NCI-H1694 (cell line): ENCODE data around the gene TMEM138.

Experiments used
- DNase-seq: peaks from one replicate; lab custom pipeline; 2025; lab: John Stamatoyannopoulos, UW

TMEM138 gene

GRCh38 chr11:61342207-61342803 lies 19.9 kb upstream of the TMEM138 start:
- no peak for DNase-seq

- DNase-seq: no peak
These were observed 18.1 kb upstream of the TMEM138 start for GRCh38 chr11:61343792-61344745.

- DNase-seq: peak; percentile 39
These were observed 17.0 kb upstream of the TMEM138 start for GRCh38 chr11:61345170-61345610.

GRCh38 chr11:61345954-61346843 lies 16.0 kb upstream of the TMEM138 start:
- no peak for DNase-seq

- DNase-seq: no peak
These were observed 14.2 kb upstream of the TMEM138 start for GRCh38 chr11:61347916-61348461.

GRCh38 chr11:61349189-61349751 lies 12.9 kb upstream of the TMEM138 start:
- no peak for DNase-seq

- no peak for DNase-seq
These were observed 12.3 kb upstream of the TMEM138 start for GRCh38 chr11:61349916-61350315.

- DNase-seq: no peak
These were observed 11.8 kb upstream of the TMEM138 start for GRCh38 chr11:61350336-61350735.

GRCh38 chr11:61350803-61351202 lies 11.4 kb upstream of the TMEM138 start:
- DNase-seq: no peak

- no peak for DNase-seq
These were observed 10.1 kb upstream of the TMEM138 start for GRCh38 chr11:61352038-61352437.

- no peak for DNase-seq
These were observed 8.8 kb upstream of the TMEM138 start for GRCh38 chr11:61353131-61354067.

GRCh38 chr11:61354208-61354607 lies 8.0 kb upstream of the TMEM138 start:
- DNase-seq: no peak

GRCh38 chr11:61356706-61357105 lies 5.5 kb upstream of the TMEM138 start:
- DNase-seq: no peak

GRCh38 chr11:61357233-61357893 lies 4.8 kb upstream of the TMEM138 start:
- no peak for DNase-seq

GRCh38 chr11:61357894-61358239 lies 4.3 kb upstream of the TMEM138 start:
- no peak for DNase-seq

- DNase-seq: no peak
These were observed 3.6 kb upstream of the TMEM138 start for GRCh38 chr11:61358566-61358965.

- DNase-seq: no peak
These were observed 2.7 kb upstream of the TMEM138 start for GRCh38 chr11:61359516-61359915.

GRCh38 chr11:61361237-61361740 lies 885 bp upstream of the TMEM138 start:
- DNase-seq: no peak

GRCh38 chr11:61362542-61362875 lies 335 bp downstream of the TMEM138 start:
- DNase-seq: no peak
